ENCODE data around the gene MMP25.
A peak's percentile ranks its signal among the peaks of the same experiment; 100 is the strongest.

The MMP25 gene

DNA sequence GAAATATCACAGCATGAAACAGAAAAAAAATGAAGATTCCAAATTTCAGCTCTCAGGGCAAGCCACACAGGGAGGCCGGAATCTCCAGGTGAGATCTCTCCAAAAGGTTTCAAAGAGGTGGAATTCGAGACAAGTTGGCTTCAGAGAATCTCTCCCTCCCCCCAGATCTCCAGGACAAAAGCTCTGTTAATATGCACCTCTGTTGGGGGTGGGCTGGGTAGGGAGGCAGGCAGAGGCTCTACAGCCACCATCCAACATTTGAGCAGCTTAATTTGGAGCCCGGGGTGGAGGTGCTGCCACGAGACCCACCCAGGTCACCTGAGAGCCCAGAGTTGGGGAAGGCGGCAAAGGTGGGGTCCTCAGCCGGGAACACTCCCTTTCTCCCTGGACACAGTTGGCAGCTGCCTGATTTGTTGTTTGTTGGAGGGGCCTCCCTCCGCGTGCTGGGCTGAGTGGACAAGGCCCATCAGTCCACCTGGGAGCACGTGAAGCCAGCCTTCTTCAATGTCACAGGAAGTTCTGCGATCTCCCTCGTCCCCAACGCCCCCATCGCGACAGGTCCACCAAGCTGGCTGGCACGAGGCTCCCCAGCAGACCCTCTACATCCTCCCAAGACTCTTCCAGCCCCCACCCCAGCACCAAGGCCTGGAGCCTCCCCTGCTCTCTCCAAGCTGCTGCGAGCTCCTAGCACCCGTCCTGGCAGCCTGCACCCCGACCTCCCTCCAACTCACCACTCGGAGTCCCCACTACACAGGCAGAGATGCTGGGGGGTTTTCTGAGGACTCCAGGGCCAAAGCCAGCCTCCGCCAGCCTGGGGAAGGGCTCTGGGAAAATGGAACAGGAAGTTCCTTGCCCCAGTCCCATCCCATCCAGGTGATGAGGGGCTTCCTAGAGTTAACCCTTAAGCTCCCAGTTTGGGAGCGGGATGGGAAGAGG, 52.4 kb downstream of the MMP25 start, which contains the start of gene ZSCAN10:
Gene ZSCAN10 (minus strand): TSS at position 836 of the 936 bp plus-strand sequence. CDS start 6,357 bp downstream, outside the sequence.
- TF ChIP-seq, protein P1, sequence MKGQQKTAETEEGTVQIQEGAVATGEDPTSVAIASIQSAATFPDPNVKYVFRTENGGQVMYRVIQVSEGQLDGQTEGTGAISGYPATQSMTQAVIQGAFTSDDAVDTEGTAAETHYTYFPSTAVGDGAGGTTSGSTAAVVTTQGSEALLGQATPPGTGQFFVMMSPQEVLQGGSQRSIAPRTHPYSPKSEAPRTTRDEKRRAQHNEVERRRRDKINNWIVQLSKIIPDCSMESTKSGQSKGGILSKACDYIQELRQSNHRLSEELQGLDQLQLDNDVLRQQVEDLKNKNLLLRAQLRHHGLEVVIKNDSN (IDR thresholded peaks at IDR 0.05) = no peak
- no peak for TF ChIP-seq RAD21 (IDR thresholded peaks at IDR 0.05; ENCODE audit: low read depth)
- no peak for TF ChIP-seq CREB1 (IDR thresholded peaks at IDR 0.05; ENCODE audit: low read depth)
- TF ChIP-seq REST (IDR thresholded peaks at IDR 0.05; ENCODE audit: low read depth) = no peak
- no peak for TF ChIP-seq FOXM1 (IDR thresholded peaks at IDR 0.05; ENCODE audit: borderline replicate concordance, low read depth)
- TF ChIP-seq NFIC (IDR thresholded peaks at IDR 0.05) = no peak
- TF ChIP-seq TCF12 (IDR thresholded peaks at IDR 0.05; ENCODE audit: low read depth) = no peak
- TF ChIP-seq, protein P2, sequence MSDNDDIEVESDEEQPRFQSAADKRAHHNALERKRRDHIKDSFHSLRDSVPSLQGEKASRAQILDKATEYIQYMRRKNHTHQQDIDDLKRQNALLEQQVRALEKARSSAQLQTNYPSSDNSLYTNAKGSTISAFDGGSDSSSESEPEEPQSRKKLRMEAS (IDR thresholded peaks at IDR 0.05) = no peak
- TF ChIP-seq TAF1 (IDR thresholded peaks at IDR 0.05; ENCODE audit: low read depth) = no peak

DNA sequence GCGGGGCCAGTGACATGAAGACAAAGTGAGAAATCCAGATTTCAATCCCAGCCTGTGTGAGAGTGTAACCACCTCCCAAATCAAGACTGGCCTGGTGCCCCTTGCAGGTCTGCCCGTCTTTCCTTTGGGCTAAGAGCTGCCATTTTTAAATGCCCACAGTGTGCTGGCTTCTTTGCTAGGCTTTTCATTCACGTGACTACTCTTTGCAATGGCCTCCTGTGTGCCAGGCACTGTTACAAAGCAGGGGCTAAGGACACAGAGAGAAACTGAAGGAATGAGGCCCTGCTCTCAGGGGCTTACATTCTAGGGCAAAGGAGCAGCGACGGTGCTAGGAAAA, 53.0 kb downstream of the MMP25 start:
- TF ChIP-seq, protein P1 (IDR thresholded peaks at IDR 0.05) = no peak
- TF ChIP-seq ZBTB7A (IDR thresholded peaks at IDR 0.05; ENCODE audit: low read depth) (no peak), REST (IDR thresholded peaks at IDR 0.05; ENCODE audit: low read depth) (no peak), FOXM1 (IDR thresholded peaks at IDR 0.05; ENCODE audit: borderline replicate concordance, low read depth) (no peak), EGR1 (IDR thresholded peaks at IDR 0.05) (no peak), TEAD4 (IDR thresholded peaks at IDR 0.05) (no peak), CREB1 (IDR thresholded peaks at IDR 0.05; ENCODE audit: low read depth) (no peak), TCF12 (IDR thresholded peaks at IDR 0.05; ENCODE audit: low read depth) (no peak), TAF1 (IDR thresholded peaks at IDR 0.05; ENCODE audit: low read depth) (no peak), EP300 (IDR thresholded peaks at IDR 0.05; ENCODE audit: borderline replicate concordance) (no peak), NFIC (IDR thresholded peaks at IDR 0.05) (no peak), YY1 (IDR thresholded peaks at IDR 0.05; ENCODE audit: low read depth) (no peak), CEBPB (IDR thresholded peaks at IDR 0.05) (no peak), RAD21 (IDR thresholded peaks at IDR 0.05; ENCODE audit: low read depth) (no peak)
- TF ChIP-seq, protein P2 (IDR thresholded peaks at IDR 0.05) = no peak

- TF ChIP-seq ZBTB7A (IDR thresholded peaks at IDR 0.05; ENCODE audit: low read depth) (no peak), TAF1 (IDR thresholded peaks at IDR 0.05; ENCODE audit: low read depth) (no peak), TCF12 (IDR thresholded peaks at IDR 0.05; ENCODE audit: low read depth) (no peak), CEBPB (IDR thresholded peaks at IDR 0.05) (no peak), YY1 (IDR thresholded peaks at IDR 0.05; ENCODE audit: low read depth) (peak; percentile 80), TEAD4 (IDR thresholded peaks at IDR 0.05) (no peak), NFIC (IDR thresholded peaks at IDR 0.05) (no peak)
- TF ChIP-seq, protein P2 (IDR thresholded peaks at IDR 0.05) = 0 out of 2 replicates have a peak, but pooled peaks have one; percentile 62
Measured at GRCh38 chr16:3099732-3100499, 53.6 kb downstream of the MMP25 start.

- TF ChIP-seq REST (IDR thresholded peaks at IDR 0.05; ENCODE audit: low read depth) (no peak), YY1 (IDR thresholded peaks at IDR 0.05; ENCODE audit: low read depth) (no peak), CREB1 (IDR thresholded peaks at IDR 0.05; ENCODE audit: low read depth) (no peak), ZBTB7A (IDR thresholded peaks at IDR 0.05; ENCODE audit: low read depth) (no peak), EGR1 (IDR thresholded peaks at IDR 0.05) (no peak), TAF1 (IDR thresholded peaks at IDR 0.05; ENCODE audit: low read depth) (no peak), CEBPB (IDR thresholded peaks at IDR 0.05) (no peak), TEAD4 (IDR thresholded peaks at IDR 0.05) (no peak), EP300 (IDR thresholded peaks at IDR 0.05; ENCODE audit: borderline replicate concordance) (no peak), NFIC (IDR thresholded peaks at IDR 0.05) (no peak)
- TF ChIP-seq, protein P2 (IDR thresholded peaks at IDR 0.05) = no peak
- TF ChIP-seq, protein P1 (IDR thresholded peaks at IDR 0.05) = no peak
Measured at GRCh38 chr16:3101018-3101840, 54.9 kb downstream of the MMP25 start.
